Neural crest cell (in vitro differentiated cells): ENCODE measurements around the gene KRT81. TPM values are rescaled to one million over a fixed set of nuclear protein-coding genes. Genes with fewer than 3 reads are reported as not detected.

Experiments used
- DNase-seq: peaks from one replicate; pipeline ENCODE4 v3.0.0; 2021; ENCODE audit warnings: low read depth, mixed read lengths, low spot score
- H3K27ac Mint-ChIP-seq: one replicate; pipeline ENCODE4 v1.8.0; 2021; ENCODE audit warnings: mild to moderate bottlenecking, mixed read lengths; ENCODE audit not compliant: unreplicated experiment
- H3K27me3 Mint-ChIP-seq: 2 replicates; pipeline ENCODE4 v1.8.0; 2021; ENCODE audit warnings: low read depth, mild to moderate bottlenecking, mixed read lengths
- H3K36me3 Mint-ChIP-seq: 2 replicates; pipeline ENCODE4 v1.8.0; 2021; ENCODE audit warnings: low read depth, mild to moderate bottlenecking, mixed read lengths
- H3K4me1 Mint-ChIP-seq: 2 replicates; pipeline ENCODE4 v1.8.0; 2021; ENCODE audit warnings: mixed read lengths
- H3K4me3 Mint-ChIP-seq: one replicate; pipeline ENCODE4 v1.8.0; 2021; ENCODE audit warnings: mild to moderate bottlenecking, mixed read lengths
- H3K9me3 Mint-ChIP-seq: 2 replicates; pipeline ENCODE4 v1.8.0; 2021; ENCODE audit warnings: mixed read lengths
- CTCF ChIP-seq: fragments of 200-600 bp; sonication (generic); conservative IDR thresholded peaks from 2 replicates; pipeline ENCODE4 v1.5.0; 2021; ENCODE audit warnings: antibody characterized with exemption, mild to moderate bottlenecking
- total RNA-seq: library from RNA; stranded (reverse); gene quantifications from 2 replicates; pipeline ENCODE4 v1.2.1, GENCODE V29; 2021

Gene KRT81
- total RNA-seq, 1 donor from 2014 or later = not detected

GRCh38 chr12:52264435-52264825 is 26.9 kb downstream of the KRT81 start:
- H3K4me3 Mint-ChIP-seq = no peak overlapping the region
- DNase-seq = no peak
- no peaks in the 10 kb centered on the region for H3K36me3 Mint-ChIP-seq
- peaks cover 7% of the 10 kb centered on the region for H3K9me3 Mint-ChIP-seq
- peaks cover 17% of the 10 kb centered on the region for H3K4me1 Mint-ChIP-seq
- H3K27ac Mint-ChIP-seq = no peak overlapping the region
- H3K27me3 Mint-ChIP-seq = peaks cover 17% of the 10 kb centered on the region
- no peak for TF ChIP-seq CTCF

GRCh38 chr12:52263761-52264434 is 27.4 kb downstream of the KRT81 start:
- no peak for DNase-seq
- no peak overlapping the region for H3K4me3 Mint-ChIP-seq
- H3K4me1 Mint-ChIP-seq = peaks cover 17% of the 10 kb centered on the region
- no peak overlapping the region for H3K27ac Mint-ChIP-seq
- H3K9me3 Mint-ChIP-seq = peaks cover 7% of the 10 kb centered on the region
- peaks cover 22% of the 10 kb centered on the region for H3K27me3 Mint-ChIP-seq
- TF ChIP-seq CTCF = no peak
- no peaks in the 10 kb centered on the region for H3K36me3 Mint-ChIP-seq

- no peak for DNase-seq
- H3K9me3 Mint-ChIP-seq = peaks cover 7% of the 10 kb centered on the region
- H3K4me1 Mint-ChIP-seq = peaks cover 12% of the 10 kb centered on the region
- no peak overlapping the region for H3K4me3 Mint-ChIP-seq
- H3K36me3 Mint-ChIP-seq = no peaks in the 10 kb centered on the region
- H3K27ac Mint-ChIP-seq = no peak overlapping the region
- TF ChIP-seq CTCF = no peak
- H3K27me3 Mint-ChIP-seq = peaks cover 35% of the 10 kb centered on the region
Observed at GRCh38 chr12:52262286-52262685, 29.0 kb downstream of the KRT81 start.

GRCh38 chr12:52261208-52261484 is 30.2 kb downstream of the KRT81 start:
- no peak overlapping the region for H3K27ac Mint-ChIP-seq
- no peak for DNase-seq
- H3K4me3 Mint-ChIP-seq = no peak overlapping the region
- H3K36me3 Mint-ChIP-seq = no peaks in the 10 kb centered on the region
- no peak for TF ChIP-seq CTCF
- H3K4me1 Mint-ChIP-seq = peaks cover 15% of the 10 kb centered on the region
- peaks cover 47% of the 10 kb centered on the region for H3K27me3 Mint-ChIP-seq
- peaks cover 7% of the 10 kb centered on the region for H3K9me3 Mint-ChIP-seq

- Mint-ChIP-seq H3K4me3 (no peak overlapping the region), H3K27me3 (peaks cover 52% of the 10 kb centered on the region)
Observed at GRCh38 chr12:52260361-52261207, 30.8 kb downstream of the KRT81 start.

More at GRCh38 chr12:52260361-52261207, 30.8 kb downstream of the KRT81 start:
- Mint-ChIP-seq H3K27ac (no peak overlapping the region), H3K9me3 (peaks cover 7% of the 10 kb centered on the region), H3K4me1 (peaks cover 15% of the 10 kb centered on the region), H3K36me3 (no peaks in the 10 kb centered on the region)
- DNase-seq = no peak
- no peak for TF ChIP-seq CTCF
